GM10248 (cell line): Measurements from ENCODE around the gene WFDC12.

Experiments used
- CTCF ChIA-PET: fragments of 300-600 bp; sonication (Branson Sonifier 250); formaldehyde crosslinking; extraction: SDS; loops from one replicate; lab custom pipeline; 2021; ENCODE audit warnings: antibody characterized with exemption; lab: Yijun Ruan, JAX
- POLR2A ChIA-PET: fragments of 350-650 bp; sonication (Branson Sonifier 250); formaldehyde crosslinking; extraction: SDS; loops from one replicate; lab custom pipeline; 2020; ENCODE audit warnings: antibody characterized with exemption; lab: Yijun Ruan, JAX
- DNase-seq: peaks from one replicate; pipeline ENCODE4 v3.0.0; 2012; ENCODE audit errors: extremely low spot score
- TF ChIP-seq, protein P1 (sequence below): IDR thresholded peaks from 2 replicates; pipeline ENCODE4 v1.5.1; 2012; ENCODE audit warnings: mild to moderate bottlenecking, low read depth; ENCODE audit errors: extremely low read depth, missing control alignments, control extremely low read depth

WFDC12 gene

DNA sequence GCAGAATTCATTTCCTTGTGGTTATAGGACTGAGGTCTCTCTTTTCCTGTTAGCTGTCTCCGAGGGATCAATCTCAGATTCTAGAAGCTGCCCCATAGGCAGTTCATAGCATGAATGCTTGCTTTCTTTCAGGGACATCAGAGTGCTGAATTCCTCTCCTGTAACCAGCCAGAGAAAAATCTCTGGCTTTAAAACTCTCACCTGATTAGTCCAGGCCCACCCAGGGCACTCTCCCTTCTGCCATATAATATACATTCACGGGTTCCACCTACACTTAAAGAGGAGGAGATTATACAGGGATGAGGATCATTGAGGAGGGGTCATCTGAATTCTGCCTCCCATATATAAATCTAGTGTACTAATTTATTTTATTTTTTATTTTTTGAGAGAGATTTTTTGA, 21.2 kb downstream of the WFDC12 start:
- POLR2A ChIA-PET = no interaction called here
- CTCF ChIA-PET = interaction anchor here (2.4 to 4.7 kb wide), 2 partner anchors 9 to 188 kb away, joined by 16 to 17 read pairs; no protein-coding TSS in a partner anchor
- TF ChIP-seq, protein P1, sequence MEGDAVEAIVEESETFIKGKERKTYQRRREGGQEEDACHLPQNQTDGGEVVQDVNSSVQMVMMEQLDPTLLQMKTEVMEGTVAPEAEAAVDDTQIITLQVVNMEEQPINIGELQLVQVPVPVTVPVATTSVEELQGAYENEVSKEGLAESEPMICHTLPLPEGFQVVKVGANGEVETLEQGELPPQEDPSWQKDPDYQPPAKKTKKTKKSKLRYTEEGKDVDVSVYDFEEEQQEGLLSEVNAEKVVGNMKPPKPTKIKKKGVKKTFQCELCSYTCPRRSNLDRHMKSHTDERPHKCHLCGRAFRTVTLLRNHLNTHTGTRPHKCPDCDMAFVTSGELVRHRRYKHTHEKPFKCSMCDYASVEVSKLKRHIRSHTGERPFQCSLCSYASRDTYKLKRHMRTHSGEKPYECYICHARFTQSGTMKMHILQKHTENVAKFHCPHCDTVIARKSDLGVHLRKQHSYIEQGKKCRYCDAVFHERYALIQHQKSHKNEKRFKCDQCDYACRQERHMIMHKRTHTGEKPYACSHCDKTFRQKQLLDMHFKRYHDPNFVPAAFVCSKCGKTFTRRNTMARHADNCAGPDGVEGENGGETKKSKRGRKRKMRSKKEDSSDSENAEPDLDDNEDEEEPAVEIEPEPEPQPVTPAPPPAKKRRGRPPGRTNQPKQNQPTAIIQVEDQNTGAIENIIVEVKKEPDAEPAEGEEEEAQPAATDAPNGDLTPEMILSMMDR = no peak
- no peak for DNase-seq

DNA sequence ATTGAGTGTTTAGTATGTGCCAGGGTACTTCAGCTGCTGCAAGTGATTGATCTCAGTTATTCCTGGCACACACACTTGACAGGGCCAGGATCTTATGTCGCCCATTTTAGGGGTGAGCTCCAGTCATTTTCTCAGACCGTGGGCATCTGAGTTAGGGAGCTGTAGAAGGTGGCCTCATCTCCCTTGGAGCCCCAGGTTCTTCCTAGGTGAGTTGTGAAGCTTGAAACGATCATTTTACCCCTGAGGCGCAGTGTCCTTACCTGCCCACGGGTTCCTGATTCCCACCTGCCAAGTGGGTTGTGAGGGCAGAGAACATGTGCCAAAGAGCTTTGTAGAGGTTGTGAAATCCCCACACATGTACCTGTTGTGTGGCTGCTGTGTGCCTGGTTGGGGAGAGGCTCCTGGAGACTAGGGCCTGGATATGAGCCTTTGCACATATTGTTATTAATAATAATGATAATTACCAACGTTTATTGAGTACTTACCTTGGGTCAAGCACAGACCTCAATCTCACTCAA, 22.9 kb downstream of the WFDC12 start:
- POLR2A ChIA-PET = no interaction called here
- TF ChIP-seq, protein P1 = no peak

DNA sequence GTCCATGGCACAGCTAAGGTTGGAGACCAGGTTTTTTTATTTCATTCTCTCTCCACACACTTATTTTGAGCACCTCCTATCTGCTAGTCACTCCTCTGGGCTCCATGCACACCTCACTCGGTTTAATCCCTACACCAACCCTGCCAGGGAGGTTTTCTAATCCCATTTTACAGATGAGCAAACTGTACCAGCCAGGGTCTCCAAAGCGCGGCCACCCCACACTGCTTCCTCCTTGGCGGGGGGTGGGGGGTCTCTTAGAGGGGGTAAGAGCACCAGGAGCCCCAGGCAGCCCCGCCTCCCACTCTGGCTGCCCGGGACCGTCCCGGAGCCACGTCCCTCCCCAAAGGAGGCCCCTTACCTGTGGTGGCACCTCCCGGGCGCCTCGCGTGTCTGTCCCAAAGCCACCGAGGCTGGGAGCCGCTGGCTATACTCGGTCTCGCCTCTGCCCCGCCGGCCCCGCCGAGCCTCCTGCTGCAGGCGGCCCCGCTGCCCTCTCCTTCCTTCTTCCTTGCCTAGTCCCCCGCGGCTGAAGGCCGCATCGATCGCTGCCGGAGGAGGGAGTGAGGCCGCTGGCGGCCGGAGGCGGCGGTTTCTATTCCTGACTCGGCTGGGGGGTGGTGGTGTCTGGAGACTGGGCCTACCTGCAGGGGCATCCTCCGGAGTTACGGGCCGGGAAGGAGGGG, 23.6 kb downstream of the WFDC12 start, which contains the start of gene KCNS1:
KCNS1 (minus strand) TSS at position 565 of the 683 bp plus-strand sequence. CDS start 1,891 bp downstream, outside the sequence.
- TF ChIP-seq, protein P1 = no peak
- POLR2A ChIA-PET = no interaction called here
- no peak for DNase-seq
- CTCF ChIA-PET = interaction anchor here (0.6 to 11.4 kb wide), 6 partner anchors 9 to 353 kb away, joined by 4 to 183 read pairs (median 9); partner anchors contain the start of gene WFDC5

More for the DNA sequence above, 22.9 kb downstream of the WFDC12 start:
- CTCF ChIA-PET = interaction anchor here (2.2 to 11.4 kb wide), 4 partner anchors 9 to 191 kb away, joined by 7 to 183 read pairs (median 40); partner anchors contain the start of gene WFDC5
- no peak for DNase-seq

DNA sequence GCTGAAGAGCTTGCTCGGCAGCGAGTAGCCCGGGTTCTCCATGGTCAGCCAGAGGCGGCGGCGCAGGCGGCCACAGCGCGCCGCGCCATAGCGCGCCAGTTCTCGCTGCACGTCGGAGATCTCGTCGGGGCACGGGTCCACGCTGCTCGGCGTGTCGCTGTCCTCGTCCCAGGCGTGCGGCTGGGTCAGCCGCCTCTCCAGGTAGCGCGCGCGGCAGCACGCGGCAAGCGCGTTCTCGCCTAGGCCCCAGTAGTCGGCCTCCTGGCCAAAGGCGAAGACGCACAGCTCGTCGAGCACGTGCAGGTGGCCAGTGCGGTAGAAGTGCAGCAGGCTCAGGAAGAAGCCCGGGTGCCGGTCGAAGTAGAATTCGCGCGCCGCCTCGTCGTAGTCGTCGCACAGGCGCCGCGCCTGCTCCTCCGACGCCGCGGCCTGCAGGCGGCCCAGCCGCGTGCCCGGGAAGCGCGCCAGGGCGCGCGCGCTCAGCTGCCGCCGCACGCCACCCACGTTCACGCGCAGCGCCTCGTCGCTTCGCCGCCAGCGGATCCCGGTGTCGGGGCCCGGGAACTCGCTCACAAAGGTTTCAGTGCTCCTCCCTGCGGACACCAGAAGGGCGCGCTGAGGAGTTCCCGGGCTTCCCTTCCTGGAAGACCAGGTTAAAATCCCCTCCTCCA, 26.0 kb downstream of the WFDC12 start:
- POLR2A ChIA-PET = no interaction called here
- CTCF ChIA-PET = interaction anchor here (0.6 to 11.4 kb wide), 4 partner anchors 12 to 415 kb away, joined by 3 to 183 read pairs (median 36); partner anchors contain the start of gene WFDC5
- TF ChIP-seq, protein P1 = no peak
- DNase-seq = no peak

DNA sequence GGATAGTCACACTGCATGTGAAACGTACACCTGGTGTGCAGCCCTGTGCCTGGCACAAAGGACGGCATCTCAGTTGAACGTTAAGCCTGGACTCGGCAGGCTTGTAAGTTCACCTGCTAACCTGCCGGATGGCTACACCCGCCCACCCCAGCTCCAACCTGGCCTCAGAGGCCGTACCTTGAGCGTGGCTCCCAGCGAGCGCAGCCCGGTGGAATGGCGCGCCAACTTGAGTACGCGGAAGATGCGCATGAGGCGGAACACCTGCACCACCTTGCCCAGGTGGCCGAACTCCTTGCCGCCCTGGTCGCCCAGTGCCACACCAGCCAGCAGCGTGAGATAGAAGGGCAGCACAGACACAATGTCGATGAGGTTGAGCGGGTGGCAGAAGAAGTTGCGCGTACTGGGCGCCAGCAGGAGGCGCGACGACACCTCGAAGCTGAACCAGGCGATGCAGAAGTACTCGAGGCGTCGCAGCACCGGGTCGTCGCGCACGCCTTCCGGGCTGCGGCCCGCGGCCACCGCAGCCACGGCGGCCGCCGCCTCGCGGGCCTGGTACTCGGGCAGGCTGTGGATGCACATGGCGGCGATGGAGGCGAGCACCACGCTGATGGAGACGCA, 26.7 kb downstream of the WFDC12 start:
- ChIA-PET POLR2A (no interaction called here), CTCF (interaction anchor here (0.6 to 11.4 kb wide), 16 partner anchors 12 to 674 kb away, joined by 3 to 183 read pairs (median 14); partner anchors contain the start of gene WFDC5)
- peak; percentile 48 for DNase-seq
- TF ChIP-seq, protein P1 = peak; percentile 47

DNA sequence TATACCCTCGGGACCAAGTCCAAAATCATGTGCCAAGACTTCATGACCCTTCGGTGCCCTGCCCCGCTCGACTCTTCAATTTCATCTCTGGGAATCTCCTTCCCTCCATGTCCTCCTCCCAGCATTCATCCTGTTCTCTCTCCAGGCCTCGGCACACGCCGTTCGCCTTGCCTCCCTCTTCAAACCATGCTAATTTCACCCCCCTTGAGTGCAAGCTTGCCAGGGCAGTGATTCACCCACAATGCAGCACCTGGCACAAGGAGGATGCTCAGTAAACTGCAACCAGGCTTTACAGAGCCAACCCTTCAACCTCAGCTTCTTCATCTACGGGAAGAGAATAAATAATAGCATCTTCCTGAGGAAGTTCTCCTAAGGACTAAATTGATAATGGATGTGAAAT, 27.5 kb downstream of the WFDC12 start:
- ChIA-PET POLR2A (no interaction called here), CTCF (interaction anchor here (1.0 to 11.4 kb wide), 39 partner anchors 10 to 675 kb away, joined by 3 to 183 read pairs (median 6); partner anchors contain the start of genes STK4, TOMM34, WFDC12 and WFDC5)
- DNase-seq = no peak
- TF ChIP-seq, protein P1 = no peak
